SK-N-SH treated with all-trans-retinoic acid at 6 μM for 48 hours (cell line): ENCODE measurements around the gene CLBA1.

ENCODE experiments used
- ATAC-seq: fragments of 200-7000 bp; cut with Tn5 transposase; 3 replicates; pipeline ENCODE4 v1.9.1; 2020; ENCODE audit warnings: mild to moderate bottlenecking, moderate library complexity
- BACH2 ChIP-seq: fragments of 250-450 bp; sonication (Bioruptor Pico); IDR thresholded peaks from 2 replicates; pipeline ENCODE4 v1.9.0; 2021; ENCODE audit warnings: mild to moderate bottlenecking, borderline replicate concordance
- CSDC2 ChIP-seq: fragments of 250-450 bp; sonication (Bioruptor Pico); IDR thresholded peaks from 2 replicates; pipeline ENCODE4 v1.5.0; 2020; ENCODE audit warnings: mild to moderate bottlenecking, moderate library complexity
- ESRRG ChIP-seq: fragments of 250-450 bp; sonication (Bioruptor Pico); IDR thresholded peaks from 2 replicates; pipeline ENCODE4 v1.6.1; 2021; ENCODE audit warnings: mild to moderate bottlenecking
- GLIS3 ChIP-seq: fragments of 250-450 bp; sonication (Bioruptor Pico); IDR thresholded peaks from 2 replicates; pipeline ENCODE4 v1.5.0; 2020; ENCODE audit warnings: mild to moderate bottlenecking, moderate library complexity
- ISL1 ChIP-seq: fragments of 250-450 bp; sonication (Bioruptor Pico); IDR thresholded peaks from 2 replicates; pipeline ENCODE4 v2.1.2; 2022; ENCODE audit warnings: mild to moderate bottlenecking, moderate library complexity
- OSR1 ChIP-seq: fragments of 250-450 bp; sonication (Bioruptor Pico); IDR thresholded peaks from 2 replicates; pipeline ENCODE4 v1.8.0; 2022; ENCODE audit warnings: moderate library complexity, mild to moderate bottlenecking, inconsistent platforms
- PPARA ChIP-seq: fragments of 250-450 bp; sonication (Bioruptor Pico); IDR thresholded peaks from 2 replicates; pipeline ENCODE4 v1.5.0; 2020; ENCODE audit warnings: mild to moderate bottlenecking, borderline replicate concordance
- RARB ChIP-seq: fragments of 250-450 bp; sonication (Bioruptor Pico); IDR thresholded peaks from 2 replicates; pipeline ENCODE4 v1.8.0; 2021; ENCODE audit warnings: mild to moderate bottlenecking, moderate library complexity
- SNAI2 ChIP-seq: fragments of 250-450 bp; sonication (Bioruptor Pico); IDR thresholded peaks from 2 replicates; pipeline ENCODE4 v1.5.0; 2020; ENCODE audit warnings: mild to moderate bottlenecking, moderate library complexity
- TCF4 ChIP-seq: fragments of 250-450 bp; sonication (Bioruptor Pico); IDR thresholded peaks from 2 replicates; pipeline ENCODE4 v1.8.0; 2021; ENCODE audit warnings: mild to moderate bottlenecking, moderate library complexity, borderline replicate concordance
- TOX ChIP-seq: fragments of 250-450 bp; sonication (Bioruptor Pico); IDR thresholded peaks from 2 replicates; pipeline ENCODE4 v1.8.0; 2021; ENCODE audit warnings: mild to moderate bottlenecking, moderate library complexity, borderline replicate concordance
- ZC3H10 ChIP-seq: fragments of 250-450 bp; sonication (Bioruptor Pico); IDR thresholded peaks from 2 replicates; pipeline ENCODE4 v1.5.1; 2021; ENCODE audit warnings: mild to moderate bottlenecking, moderate library complexity
- ZFP3 ChIP-seq: fragments of 250-450 bp; sonication (Bioruptor Pico); IDR thresholded peaks from 2 replicates; pipeline ENCODE4 v1.5.0; 2020; ENCODE audit warnings: mild to moderate bottlenecking, moderate library complexity
- ZFP30 ChIP-seq: fragments of 450-650 bp; formaldehyde crosslinking; IDR thresholded peaks from 2 replicates; pipeline ENCODE4 v1.5.0; 2022; ENCODE audit warnings: mild to moderate bottlenecking, moderate library complexity
- ZNF565 ChIP-seq: fragments of 450-650 bp; formaldehyde crosslinking; conservative IDR thresholded peaks from 2 replicates; pipeline ENCODE4 v1.5.0; 2020; ENCODE audit warnings: low read depth, mild to moderate bottlenecking, moderate library complexity
- ZNF70 ChIP-seq: fragments of 450-650 bp; formaldehyde crosslinking; IDR thresholded peaks from 2 replicates; pipeline ENCODE4 v1.5.0; 2020; ENCODE audit warnings: mild to moderate bottlenecking, moderate library complexity
- TF ChIP-seq, protein P1 (sequence below): fragments of 250-450 bp; sonication (Bioruptor Pico); IDR thresholded peaks from 2 replicates; pipeline ENCODE4 v1.5.1; 2021; ENCODE audit warnings: mild to moderate bottlenecking, moderate library complexity
- TF ChIP-seq, protein P2 (sequence below): fragments of 250-450 bp; sonication (Bioruptor Pico); IDR thresholded peaks from 2 replicates; pipeline ENCODE4 v1.8.0; 2020; ENCODE audit warnings: mild to moderate bottlenecking, moderate library complexity, borderline replicate concordance
- TF ChIP-seq, protein P3 (sequence below): fragments of 250-450 bp; sonication (Bioruptor Pico); IDR thresholded peaks from 2 replicates; pipeline ENCODE4 v1.8.0; 2021; ENCODE audit warnings: low read depth, mild to moderate bottlenecking, moderate library complexity, borderline replicate concordance
- TF ChIP-seq, protein P4 (sequence below): fragments of 250-450 bp; sonication (Bioruptor Pico); IDR thresholded peaks from 2 replicates; pipeline ENCODE4 v1.5.1; 2020; ENCODE audit warnings: low read depth, mild to moderate bottlenecking, moderate library complexity
- TF ChIP-seq, protein P5 (sequence below): fragments of 250-450 bp; sonication (Bioruptor Pico); IDR thresholded peaks from 2 replicates; pipeline ENCODE4 v1.5.0; 2020; ENCODE audit warnings: mild to moderate bottlenecking, moderate library complexity

Gene CLBA1

DNA sequence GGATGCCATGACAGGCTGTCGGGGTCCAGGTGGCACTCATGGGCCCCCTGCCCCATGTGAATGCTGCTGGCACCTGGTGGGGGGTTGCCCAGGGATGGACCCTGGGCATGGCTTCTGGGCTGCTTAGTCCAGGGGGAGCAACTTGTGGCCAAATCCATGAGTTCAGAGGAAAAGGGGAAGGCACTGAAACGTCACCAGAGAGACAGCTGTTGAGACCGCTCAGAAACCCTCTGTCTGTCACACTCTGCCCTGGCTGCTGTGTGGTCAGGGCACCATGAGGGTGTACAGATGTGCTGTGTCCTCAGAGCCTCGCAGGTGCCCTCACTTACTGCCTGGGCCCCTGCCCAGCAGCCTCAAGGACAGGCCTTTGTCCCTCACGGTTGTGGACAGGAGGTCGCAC lies 9.4 kb downstream of the CLBA1 start:
- ATAC-seq = no peak

DNA sequence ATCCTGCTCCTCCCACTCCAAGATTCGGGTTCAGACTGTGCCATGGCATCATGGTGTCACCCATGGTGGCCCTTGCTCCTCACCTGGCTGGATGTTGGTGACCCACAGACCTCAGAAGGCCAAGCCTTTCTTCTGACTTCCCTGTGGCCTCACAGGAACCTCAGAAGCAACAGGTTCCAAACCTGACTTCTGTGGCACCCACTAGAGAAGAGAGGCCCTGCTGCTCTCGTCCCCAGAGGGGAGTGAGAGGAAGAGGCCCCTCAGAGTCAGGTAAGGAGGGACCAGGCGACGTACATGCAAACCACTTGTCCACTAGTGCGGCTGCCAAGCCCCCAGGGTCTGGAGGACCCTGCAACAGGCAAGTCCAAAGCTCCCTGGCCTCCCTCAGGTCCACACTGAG lies 10.4 kb downstream of the CLBA1 start:
- no peak for ATAC-seq
- TF ChIP-seq OSR1 (CRISPR knock-in tag) (no peak), ZFP3 (CRISPR knock-in tag) (no peak), TOX (CRISPR knock-in tag) (no peak), BACH2 (no peak), RARB (CRISPR knock-in tag) (no peak), ESRRG (no peak), ZNF70 (CRISPR knock-in tag) (no peak), ZC3H10 (CRISPR knock-in tag) (no peak), TCF4 (CRISPR knock-in tag) (no peak), GLIS3 (no peak), ZNF565 (CRISPR knock-in tag) (no peak)
- TF ChIP-seq, protein P1, sequence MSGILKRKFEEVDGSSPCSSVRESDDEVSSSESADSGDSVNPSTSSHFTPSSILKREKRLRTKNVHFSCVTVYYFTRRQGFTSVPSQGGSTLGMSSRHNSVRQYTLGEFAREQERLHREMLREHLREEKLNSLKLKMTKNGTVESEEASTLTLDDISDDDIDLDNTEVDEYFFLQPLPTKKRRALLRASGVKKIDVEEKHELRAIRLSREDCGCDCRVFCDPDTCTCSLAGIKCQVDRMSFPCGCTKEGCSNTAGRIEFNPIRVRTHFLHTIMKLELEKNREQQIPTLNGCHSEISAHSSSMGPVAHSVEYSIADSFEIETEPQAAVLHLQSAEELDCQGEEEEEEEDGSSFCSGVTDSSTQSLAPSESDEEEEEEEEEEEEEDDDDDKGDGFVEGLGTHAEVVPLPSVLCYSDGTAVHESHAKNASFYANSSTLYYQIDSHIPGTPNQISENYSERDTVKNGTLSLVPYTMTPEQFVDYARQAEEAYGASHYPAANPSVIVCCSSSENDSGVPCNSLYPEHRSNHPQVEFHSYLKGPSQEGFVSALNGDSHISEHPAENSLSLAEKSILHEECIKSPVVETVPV (CRISPR knock-in tag) = no peak
- TF ChIP-seq, protein P2, sequence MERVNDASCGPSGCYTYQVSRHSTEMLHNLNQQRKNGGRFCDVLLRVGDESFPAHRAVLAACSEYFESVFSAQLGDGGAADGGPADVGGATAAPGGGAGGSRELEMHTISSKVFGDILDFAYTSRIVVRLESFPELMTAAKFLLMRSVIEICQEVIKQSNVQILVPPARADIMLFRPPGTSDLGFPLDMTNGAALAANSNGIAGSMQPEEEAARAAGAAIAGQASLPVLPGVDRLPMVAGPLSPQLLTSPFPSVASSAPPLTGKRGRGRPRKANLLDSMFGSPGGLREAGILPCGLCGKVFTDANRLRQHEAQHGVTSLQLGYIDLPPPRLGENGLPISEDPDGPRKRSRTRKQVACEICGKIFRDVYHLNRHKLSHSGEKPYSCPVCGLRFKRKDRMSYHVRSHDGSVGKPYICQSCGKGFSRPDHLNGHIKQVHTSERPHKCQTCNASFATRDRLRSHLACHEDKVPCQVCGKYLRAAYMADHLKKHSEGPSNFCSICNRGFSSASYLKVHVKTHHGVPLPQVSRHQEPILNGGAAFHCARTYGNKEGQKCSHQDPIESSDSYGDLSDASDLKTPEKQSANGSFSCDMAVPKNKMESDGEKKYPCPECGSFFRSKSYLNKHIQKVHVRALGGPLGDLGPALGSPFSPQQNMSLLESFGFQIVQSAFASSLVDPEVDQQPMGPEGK (CRISPR knock-in tag) = no peak
- TF ChIP-seq, protein P3, sequence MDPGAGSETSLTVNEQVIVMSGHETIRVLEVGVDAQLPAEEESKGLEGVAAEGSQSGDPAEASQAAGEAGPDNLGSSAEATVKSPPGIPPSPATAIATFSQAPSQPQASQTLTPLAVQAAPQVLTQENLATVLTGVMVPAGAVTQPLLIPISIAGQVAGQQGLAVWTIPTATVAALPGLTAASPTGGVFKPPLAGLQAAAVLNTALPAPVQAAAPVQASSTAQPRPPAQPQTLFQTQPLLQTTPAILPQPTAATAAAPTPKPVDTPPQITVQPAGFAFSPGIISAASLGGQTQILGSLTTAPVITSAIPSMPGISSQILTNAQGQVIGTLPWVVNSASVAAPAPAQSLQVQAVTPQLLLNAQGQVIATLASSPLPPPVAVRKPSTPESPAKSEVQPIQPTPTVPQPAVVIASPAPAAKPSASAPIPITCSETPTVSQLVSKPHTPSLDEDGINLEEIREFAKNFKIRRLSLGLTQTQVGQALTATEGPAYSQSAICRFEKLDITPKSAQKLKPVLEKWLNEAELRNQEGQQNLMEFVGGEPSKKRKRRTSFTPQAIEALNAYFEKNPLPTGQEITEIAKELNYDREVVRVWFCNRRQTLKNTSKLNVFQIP = no peak

More for the DNA sequence above, 9.4 kb downstream of the CLBA1 start:
- TF ChIP-seq ZNF565 (CRISPR knock-in tag) = no peak
- TF ChIP-seq, protein P1 (CRISPR knock-in tag) = no peak
- TF ChIP-seq, protein P4, sequence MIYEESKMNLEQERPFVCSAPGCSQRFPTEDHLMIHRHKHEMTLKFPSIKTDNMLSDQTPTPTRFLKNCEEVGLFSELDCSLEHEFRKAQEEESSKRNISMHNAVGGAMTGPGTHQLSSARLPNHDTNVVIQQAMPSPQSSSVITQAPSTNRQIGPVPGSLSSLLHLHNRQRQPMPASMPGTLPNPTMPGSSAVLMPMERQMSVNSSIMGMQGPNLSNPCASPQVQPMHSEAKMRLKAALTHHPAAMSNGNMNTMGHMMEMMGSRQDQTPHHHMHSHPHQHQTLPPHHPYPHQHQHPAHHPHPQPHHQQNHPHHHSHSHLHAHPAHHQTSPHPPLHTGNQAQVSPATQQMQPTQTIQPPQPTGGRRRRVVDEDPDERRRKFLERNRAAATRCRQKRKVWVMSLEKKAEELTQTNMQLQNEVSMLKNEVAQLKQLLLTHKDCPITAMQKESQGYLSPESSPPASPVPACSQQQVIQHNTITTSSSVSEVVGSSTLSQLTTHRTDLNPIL = no peak
- TF ChIP-seq ZNF70 (CRISPR knock-in tag) = no peak
- no peak for TF ChIP-seq ZFP3 (CRISPR knock-in tag)
- no peak for TF ChIP-seq OSR1 (CRISPR knock-in tag)
- no peak for TF ChIP-seq PPARA (CRISPR knock-in tag)
- no peak for TF ChIP-seq BACH2
- no peak for TF ChIP-seq TOX (CRISPR knock-in tag)
- TF ChIP-seq, protein P3 = no peak
- TF ChIP-seq, protein P5, sequence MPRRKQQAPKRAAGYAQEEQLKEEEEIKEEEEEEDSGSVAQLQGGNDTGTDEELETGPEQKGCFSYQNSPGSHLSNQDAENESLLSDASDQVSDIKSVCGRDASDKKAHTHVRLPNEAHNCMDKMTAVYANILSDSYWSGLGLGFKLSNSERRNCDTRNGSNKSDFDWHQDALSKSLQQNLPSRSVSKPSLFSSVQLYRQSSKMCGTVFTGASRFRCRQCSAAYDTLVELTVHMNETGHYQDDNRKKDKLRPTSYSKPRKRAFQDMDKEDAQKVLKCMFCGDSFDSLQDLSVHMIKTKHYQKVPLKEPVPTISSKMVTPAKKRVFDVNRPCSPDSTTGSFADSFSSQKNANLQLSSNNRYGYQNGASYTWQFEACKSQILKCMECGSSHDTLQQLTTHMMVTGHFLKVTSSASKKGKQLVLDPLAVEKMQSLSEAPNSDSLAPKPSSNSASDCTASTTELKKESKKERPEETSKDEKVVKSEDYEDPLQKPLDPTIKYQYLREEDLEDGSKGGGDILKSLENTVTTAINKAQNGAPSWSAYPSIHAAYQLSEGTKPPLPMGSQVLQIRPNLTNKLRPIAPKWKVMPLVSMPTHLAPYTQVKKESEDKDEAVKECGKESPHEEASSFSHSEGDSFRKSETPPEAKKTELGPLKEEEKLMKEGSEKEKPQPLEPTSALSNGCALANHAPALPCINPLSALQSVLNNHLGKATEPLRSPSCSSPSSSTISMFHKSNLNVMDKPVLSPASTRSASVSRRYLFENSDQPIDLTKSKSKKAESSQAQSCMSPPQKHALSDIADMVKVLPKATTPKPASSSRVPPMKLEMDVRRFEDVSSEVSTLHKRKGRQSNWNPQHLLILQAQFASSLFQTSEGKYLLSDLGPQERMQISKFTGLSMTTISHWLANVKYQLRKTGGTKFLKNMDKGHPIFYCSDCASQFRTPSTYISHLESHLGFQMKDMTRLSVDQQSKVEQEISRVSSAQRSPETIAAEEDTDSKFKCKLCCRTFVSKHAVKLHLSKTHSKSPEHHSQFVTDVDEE (CRISPR knock-in tag) = no peak
- TF ChIP-seq, protein P2 (CRISPR knock-in tag) = no peak
- TF ChIP-seq SNAI2 (CRISPR knock-in tag) = no peak
- no peak for TF ChIP-seq TCF4 (CRISPR knock-in tag)
- no peak for TF ChIP-seq CSDC2 (CRISPR knock-in tag)
- no peak for TF ChIP-seq ZC3H10 (CRISPR knock-in tag)
- no peak for TF ChIP-seq GLIS3
- TF ChIP-seq ZFP30 = no peak
- TF ChIP-seq ISL1 = no peak
- no peak for TF ChIP-seq ESRRG
